ENCODE data around the gene FAM124B.
"Not testable (repeated sequence)": the region's sequence is repeated elsewhere in the genome, so short reads cannot be mapped to it uniquely, and the experiment has no call there.

FAM124B gene

DNA sequence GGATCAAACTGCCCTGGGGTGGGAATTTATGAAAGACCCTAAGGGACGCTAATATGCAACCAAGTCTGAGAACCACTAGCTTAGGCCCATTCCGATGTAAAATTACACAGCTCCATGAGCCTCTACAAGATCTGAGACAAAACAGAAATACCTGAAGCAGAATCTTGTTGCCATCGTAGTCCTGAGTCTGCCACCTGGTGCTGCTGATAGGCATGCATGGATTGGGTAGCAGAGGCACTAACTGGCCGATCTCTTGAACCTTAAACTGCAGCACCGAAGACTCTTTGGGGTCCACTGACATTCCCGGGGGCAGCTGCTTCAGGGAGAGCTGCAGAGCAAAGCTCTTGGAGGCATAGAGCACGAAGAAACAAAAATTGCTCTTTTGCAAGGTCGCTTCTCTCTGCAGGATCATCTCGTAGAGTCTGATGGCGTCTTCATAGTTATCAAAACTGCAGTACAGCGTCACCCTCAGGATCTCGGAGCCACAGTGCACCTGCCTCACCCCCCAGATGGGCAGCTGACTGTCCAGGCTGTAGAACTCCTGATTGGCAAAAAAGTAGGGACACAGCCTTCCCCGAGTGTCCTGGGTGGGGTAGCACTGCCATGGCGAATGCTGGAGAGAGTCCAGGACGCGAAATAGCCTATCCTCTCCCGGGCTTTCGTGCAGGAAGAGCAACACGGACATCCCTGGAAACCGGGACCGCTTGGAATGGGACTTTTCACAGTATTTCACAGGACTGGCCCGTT lies 848 bp downstream of the FAM124B start:
- POLR2A ChIA-PET (ENCODE audit: low non-redundant PET) = no interaction called here
- no peak for DNase-seq (ENCODE audit: low spot score)
- no peak overlapping the region for H3K27ac ChIP-seq
- CTCF ChIA-PET = interaction anchor here (1.0 kb wide), 1 partner anchor 249 kb away, joined by 4 read pairs; no protein-coding TSS in a partner anchor
- TF ChIP-seq, protein P1, sequence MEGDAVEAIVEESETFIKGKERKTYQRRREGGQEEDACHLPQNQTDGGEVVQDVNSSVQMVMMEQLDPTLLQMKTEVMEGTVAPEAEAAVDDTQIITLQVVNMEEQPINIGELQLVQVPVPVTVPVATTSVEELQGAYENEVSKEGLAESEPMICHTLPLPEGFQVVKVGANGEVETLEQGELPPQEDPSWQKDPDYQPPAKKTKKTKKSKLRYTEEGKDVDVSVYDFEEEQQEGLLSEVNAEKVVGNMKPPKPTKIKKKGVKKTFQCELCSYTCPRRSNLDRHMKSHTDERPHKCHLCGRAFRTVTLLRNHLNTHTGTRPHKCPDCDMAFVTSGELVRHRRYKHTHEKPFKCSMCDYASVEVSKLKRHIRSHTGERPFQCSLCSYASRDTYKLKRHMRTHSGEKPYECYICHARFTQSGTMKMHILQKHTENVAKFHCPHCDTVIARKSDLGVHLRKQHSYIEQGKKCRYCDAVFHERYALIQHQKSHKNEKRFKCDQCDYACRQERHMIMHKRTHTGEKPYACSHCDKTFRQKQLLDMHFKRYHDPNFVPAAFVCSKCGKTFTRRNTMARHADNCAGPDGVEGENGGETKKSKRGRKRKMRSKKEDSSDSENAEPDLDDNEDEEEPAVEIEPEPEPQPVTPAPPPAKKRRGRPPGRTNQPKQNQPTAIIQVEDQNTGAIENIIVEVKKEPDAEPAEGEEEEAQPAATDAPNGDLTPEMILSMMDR (conservative IDR thresholded peaks at IDR 0.05; ENCODE audit: low read depth) = no peak

- TF ChIP-seq, protein P1 (conservative IDR thresholded peaks at IDR 0.05; ENCODE audit: low read depth) = no peak
Measured at GRCh38 chr2:224400174-224400810, 1.6 kb downstream of the FAM124B start.

GRCh38 chr2:224398289-224398688 lies 3.6 kb downstream of the FAM124B start:
- no peak overlapping the region for H3K27ac ChIP-seq
- POLR2A ChIA-PET (ENCODE audit: low non-redundant PET) = no interaction called here
- no peak for DNase-seq (ENCODE audit: low spot score)
- CTCF ChIA-PET = no interaction called here
- TF ChIP-seq, protein P1 (conservative IDR thresholded peaks at IDR 0.05; ENCODE audit: low read depth) = no peak

More at GRCh38 chr2:224400174-224400810, 1.6 kb downstream of the FAM124B start:
- H3K27ac ChIP-seq = no peak overlapping the region
- POLR2A ChIA-PET (ENCODE audit: low non-redundant PET) = no interaction called here
- CTCF ChIA-PET = interaction anchor here (1.0 kb wide), 1 partner anchor 250 kb away, joined by 4 read pairs; no protein-coding TSS in a partner anchor
- no peak for DNase-seq (ENCODE audit: low spot score)

DNA sequence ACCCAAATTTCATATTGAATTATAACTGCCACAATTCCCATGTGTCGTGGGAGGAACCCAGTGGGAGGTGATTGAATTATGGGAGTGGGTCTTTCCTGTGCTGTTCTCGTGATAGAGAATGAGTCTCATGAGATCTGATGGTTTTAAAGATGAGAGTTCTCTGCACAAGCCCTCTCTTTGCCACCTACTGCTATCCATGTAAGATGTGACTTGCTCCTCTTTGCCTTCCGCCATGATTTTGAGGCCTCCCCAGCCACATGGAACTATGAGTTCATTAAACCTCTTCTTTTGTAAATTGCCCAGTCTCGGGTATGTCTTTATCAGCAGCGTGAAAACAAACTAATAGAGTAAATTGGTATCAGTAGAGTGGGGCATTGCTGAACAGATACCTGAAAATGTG lies 4.8 kb downstream of the FAM124B start:
- CTCF ChIA-PET; DNase-seq (ENCODE audit: low spot score); H3K27ac ChIP-seq; POLR2A ChIA-PET (ENCODE audit: low non-redundant PET): not testable (repeated sequence)

- DNase-seq (ENCODE audit: low spot score) = no peak
Measured at GRCh38 chr2:224395620-224396390, 6.1 kb downstream of the FAM124B start.

DNA sequence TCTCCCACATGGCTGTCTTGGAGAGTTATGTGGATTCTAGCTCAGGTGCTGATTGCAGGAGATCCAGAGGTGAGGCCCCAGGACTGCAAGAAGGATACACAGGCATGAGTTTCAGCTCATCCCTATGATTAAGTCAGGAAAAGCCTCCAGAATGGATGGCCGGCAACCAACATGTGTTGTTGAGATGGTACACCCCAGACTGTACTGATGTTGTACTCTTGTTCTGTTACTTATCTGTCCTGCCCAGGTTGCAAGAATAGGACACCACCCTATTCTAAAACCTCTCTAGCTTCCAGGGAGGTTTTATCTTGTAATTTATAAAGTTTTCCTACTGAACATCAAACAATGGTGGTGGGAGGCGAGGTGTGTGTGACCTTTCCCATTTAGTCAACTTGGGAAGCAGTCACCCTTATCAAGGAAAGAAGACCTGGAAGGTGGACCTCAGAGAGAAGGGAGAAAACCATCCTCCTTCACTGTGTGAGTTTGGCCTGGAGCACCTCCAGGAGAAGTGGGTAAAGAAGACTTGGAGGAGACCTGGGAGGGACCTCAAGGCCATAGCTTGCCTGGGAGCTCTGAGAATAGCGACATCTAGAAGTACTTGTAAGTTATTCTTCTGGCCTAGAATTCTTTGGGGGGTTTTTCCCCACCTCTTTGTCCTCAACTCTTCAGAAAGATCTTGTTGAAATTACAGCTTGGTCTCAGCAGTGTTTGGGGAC lies 8.6 kb downstream of the FAM124B start:
- ChIA-PET POLR2A (ENCODE audit: low non-redundant PET) (no interaction called here), CTCF (interaction anchor here (0.6 kb wide), 3 partner anchors 198 to 359 kb away, joined by 3 to 4 read pairs (median 3); no protein-coding TSS in a partner anchor)
- H3K27ac ChIP-seq = no peak overlapping the region
- TF ChIP-seq, protein P1 (conservative IDR thresholded peaks at IDR 0.05; ENCODE audit: low read depth) = no peak
- DNase-seq (ENCODE audit: low spot score) = no peak

More at GRCh38 chr2:224395620-224396390, 6.1 kb downstream of the FAM124B start:
- CTCF ChIA-PET = interaction anchor here (0.7 kb wide), 1 partner anchor 358 kb away, joined by 3 read pairs; no protein-coding TSS in a partner anchor
- H3K27ac ChIP-seq = no peak overlapping the region
- TF ChIP-seq, protein P1 (conservative IDR thresholded peaks at IDR 0.05; ENCODE audit: low read depth) = no peak
- POLR2A ChIA-PET (ENCODE audit: low non-redundant PET) = no interaction called here
